ENCODE data around the gene ACO1. TPM values are rescaled to one million over a fixed set of nuclear protein-coding genes. Genes with fewer than 3 reads are reported as not detected.

Gene ACO1
- total RNA-seq: 10 to 100 TPM in 1 of 2 experiments, 1 to 10 TPM in 1; 9.5 to 10.3 TPM

GRCh38 chr9:32384364-32385151 lies at the start of gene ACO1:
ACO1 (plus strand) TSS chr9:32384643; CDS start chr9:32405507, 20,864 bp downstream.

Other genes starting within 250 kb of the ACO1 start
- gene RIGI, start 141.6 kb downstream of the ACO1 start, total RNA-seq: 10 to 100 TPM; 14.3 to 15.5 TPM
- gene SMIM27, start 167.7 kb downstream of the ACO1 start, total RNA-seq: 10 to 100 TPM; 21.1 to 24.7 TPM
- 10 to 100 TPM; 13.9 to 14.1 TPM for gene TOPORS, start 167.9 kb downstream of the ACO1 start, total RNA-seq
- gene NDUFB6, start 188.5 kb downstream of the ACO1 start, total RNA-seq: 10 to 100 TPM; 33.5 to 33.8 TPM